ENCODE data around the gene PLPPR1. TPM values are rescaled to one million over a fixed set of nuclear protein-coding genes. Genes with fewer than 3 reads are reported as not detected.

The PLPPR1 gene
- total RNA-seq, 1 experiment from 2014 or later: 2.4 TPM

DNA sequence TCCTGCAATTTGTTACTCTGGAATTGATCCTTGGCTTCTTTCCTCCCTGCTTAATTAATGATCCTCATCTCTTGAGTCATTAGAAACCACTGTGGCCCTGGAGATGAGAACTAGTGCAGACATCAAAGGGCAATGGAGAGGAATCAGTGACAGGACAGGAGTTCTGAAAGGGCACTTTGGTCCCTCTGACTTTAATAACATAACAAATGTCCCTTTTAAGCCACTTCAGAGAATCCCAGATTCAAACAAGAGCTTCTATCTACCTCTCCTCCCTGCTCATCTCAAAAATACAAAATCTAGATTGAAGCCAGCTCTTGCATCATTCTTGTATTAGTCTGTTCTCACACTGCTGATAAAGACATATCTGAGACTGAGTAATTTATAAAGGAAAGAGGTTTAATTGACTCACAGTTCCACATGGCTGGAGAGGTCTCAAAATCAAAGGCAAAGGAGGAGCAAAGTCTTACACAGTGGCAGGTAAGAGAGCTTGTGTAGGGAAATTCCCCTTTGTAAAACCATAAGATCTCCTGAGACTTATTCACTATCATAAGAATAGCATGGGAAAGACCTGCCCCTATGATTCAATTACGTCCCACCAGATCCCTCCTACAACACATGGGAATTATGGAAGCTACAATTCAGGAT, 139.1 kb downstream of the PLPPR1 start:
- no peak overlapping the region for H2BK15ac ChIP-seq (ENCODE audit: low read depth, low read length)
- Mint-ChIP-seq H3K36me3 (ENCODE audit: insufficient read depth in 1 of 3, low read depth in 3 of 3) (peaks cover 0 to 2% (median 0%) of the 10 kb centered on the region in 3 experiments; a peak in 2 of 7 replicates), H3K27me3 (ENCODE audit: low read depth) (no peaks in the 10 kb centered on the region), H3K9me3 (peaks cover 0 to 2% of the 10 kb centered on the region in 2 experiments; a peak in 1 of 5 replicates), H3K4me3 (no peak overlapping the region), H3K4me1 (peaks cover 12 to 22% of the 10 kb centered on the region in 2 experiments), H3K27ac (peak overlapping the region in 1 of 3 experiments; percentile 76; a peak in 1 of 7 replicates)
- no peak overlapping the region for H4K91ac ChIP-seq (ENCODE audit: insufficient read length, low read depth, low read length)
- no peak overlapping the region for H3K23ac ChIP-seq (ENCODE audit: insufficient read length, low read depth, low read length)
- no peak overlapping the region for H3K9ac ChIP-seq (ENCODE audit: extremely low read depth, insufficient read length, low read length)
- H3K4me1 ChIP-seq (ENCODE audit: insufficient read depth, low read length): no peaks in the 10 kb centered on the region
- no peak overlapping the region for H3K56ac ChIP-seq (ENCODE audit: insufficient read length, low read depth, low read length)
- H2BK20ac ChIP-seq (ENCODE audit: low read depth, low read length, poor library complexity, severe bottlenecking): no peak overlapping the region
- no peaks in the 10 kb centered on the region for H3K9me3 ChIP-seq (ENCODE audit: control insufficient read depth, low read depth, low read length)
- H3K79me2 ChIP-seq (ENCODE audit: insufficient read depth, low read length): no peaks in the 10 kb centered on the region
- peak overlapping the region; percentile 15 for H2BK12ac ChIP-seq (ENCODE audit: insufficient read length, low read depth, low read length)
- no peak overlapping the region for H3K27ac ChIP-seq (ENCODE audit: insufficient read length, low read depth, low read length)
- no peaks in the 10 kb centered on the region for H4K20me1 ChIP-seq (ENCODE audit: control insufficient read depth, insufficient read depth, insufficient read length)
- no peaks in the 10 kb centered on the region for H3K27me3 ChIP-seq (ENCODE audit: insufficient read depth, low read length)
- WGBS (ENCODE audit: extremely low coverage, insufficient read length, low lambda C conversion rate): no CpG with 5 or more reads among the region's 1 CpG
- H4K8ac ChIP-seq (replicated peaks; ENCODE audit: insufficient read length, low read depth, low read length): no peak overlapping the region
- no peak overlapping the region for H3T11ph ChIP-seq (ENCODE audit: low read length)
- no peak overlapping the region for H4K5ac ChIP-seq (ENCODE audit: insufficient read length, low read depth, low read length)
- no peak overlapping the region for H2AFZ ChIP-seq (ENCODE audit: low read length)
- H2BK5ac ChIP-seq (ENCODE audit: insufficient read length, low read length): no peak overlapping the region
- no peak overlapping the region for H3K4me2 ChIP-seq (ENCODE audit: insufficient read depth, insufficient read length, low read length)
- no peak for DNase-seq
- H2BK120ac ChIP-seq (ENCODE audit: low read depth, low read length, poor library complexity, severe bottlenecking): no peak overlapping the region
- H3K4ac ChIP-seq (ENCODE audit: low read depth, low read length): no peak overlapping the region
- H3K79me1 ChIP-seq (ENCODE audit: insufficient read depth, low read depth, low read length, poor library complexity, severe bottlenecking): no peaks in the 10 kb centered on the region
- H2AK5ac ChIP-seq (ENCODE audit: insufficient read length, low read length): no peak overlapping the region
- TF ChIP-seq, protein P1, sequence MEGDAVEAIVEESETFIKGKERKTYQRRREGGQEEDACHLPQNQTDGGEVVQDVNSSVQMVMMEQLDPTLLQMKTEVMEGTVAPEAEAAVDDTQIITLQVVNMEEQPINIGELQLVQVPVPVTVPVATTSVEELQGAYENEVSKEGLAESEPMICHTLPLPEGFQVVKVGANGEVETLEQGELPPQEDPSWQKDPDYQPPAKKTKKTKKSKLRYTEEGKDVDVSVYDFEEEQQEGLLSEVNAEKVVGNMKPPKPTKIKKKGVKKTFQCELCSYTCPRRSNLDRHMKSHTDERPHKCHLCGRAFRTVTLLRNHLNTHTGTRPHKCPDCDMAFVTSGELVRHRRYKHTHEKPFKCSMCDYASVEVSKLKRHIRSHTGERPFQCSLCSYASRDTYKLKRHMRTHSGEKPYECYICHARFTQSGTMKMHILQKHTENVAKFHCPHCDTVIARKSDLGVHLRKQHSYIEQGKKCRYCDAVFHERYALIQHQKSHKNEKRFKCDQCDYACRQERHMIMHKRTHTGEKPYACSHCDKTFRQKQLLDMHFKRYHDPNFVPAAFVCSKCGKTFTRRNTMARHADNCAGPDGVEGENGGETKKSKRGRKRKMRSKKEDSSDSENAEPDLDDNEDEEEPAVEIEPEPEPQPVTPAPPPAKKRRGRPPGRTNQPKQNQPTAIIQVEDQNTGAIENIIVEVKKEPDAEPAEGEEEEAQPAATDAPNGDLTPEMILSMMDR (conservative IDR thresholded peaks at IDR 0.05): no peak
- H3K14ac ChIP-seq (ENCODE audit: insufficient read depth, low read length): no peak overlapping the region
- no peaks in the 10 kb centered on the region for H3K23me2 ChIP-seq (ENCODE audit: insufficient read length, low read depth, low read length, poor library complexity, severe bottlenecking)
- no peak overlapping the region for H3K18ac ChIP-seq (ENCODE audit: insufficient read length, low read depth, low read length)
